ENCODE data around the gene GCNA. TPM values are rescaled to one million over a fixed set of nuclear protein-coding genes. Genes with fewer than 3 reads are reported as not detected.

GCNA gene
- total and polyA plus RNA-seq, 2 experiments from 2014 or later: 1.2 to 1.5 TPM

- Histone ChIP-seq H3K79me2 (replicated peaks; ENCODE audit: insufficient read depth) (no peaks in the 10 kb centered on the region), H2AFZ (no peak overlapping the region), H3K9me2 (ENCODE audit: insufficient read depth) (no peaks in the 10 kb centered on the region), H3K4me1 (ENCODE audit: insufficient read depth) (no peaks in the 10 kb centered on the region), H3K36me3 (ENCODE audit: insufficient read depth) (no peaks in the 10 kb centered on the region), H3K27ac (ENCODE audit: low read depth) (no peak overlapping the region), H3K4me3 (no peak overlapping the region), H3F3A (replicated peaks; ENCODE audit: low read depth) (no peaks in the 10 kb centered on the region), H4K20me1 (replicated peaks; ENCODE audit: insufficient read depth) (no peaks in the 10 kb centered on the region), H3K4me2 (no peak overlapping the region), H3K27me3 (ENCODE audit: insufficient read depth) (no peaks in the 10 kb centered on the region)
- Mint-ChIP-seq H3K36me3 (ENCODE audit: low read depth) (peaks cover 44% of the 10 kb centered on the region), H3K4me1 (peaks cover 3% of the 10 kb centered on the region; the same call in 1 of the 3 replicates), H3K27me3 (ENCODE audit: insufficient read depth, low read depth, poor library complexity) (no peaks in the 10 kb centered on the region), H3K9me3 (no peaks in the 10 kb centered on the region; the same call in 2 of the 3 replicates), H3K4me3 (no peak overlapping the region), H3K27ac (peak overlapping the region; percentile 85)
- ATAC-seq (no peak), DNase-seq (ENCODE audit: low spot score) (no peak)
- no peak for TF ChIP-seq CREB1 (CRISPR knock-in tag; IDR thresholded peaks at IDR 0.05; ENCODE audit: low read depth)
- no peak for TF ChIP-seq NANOG (IDR thresholded peaks at IDR 0.05; ENCODE audit: borderline replicate concordance)
- no peak for TF ChIP-seq ETS1 (IDR thresholded peaks at IDR 0.05)
- TF ChIP-seq EZH2phosphoT487 (IDR thresholded peaks at IDR 0.05; ENCODE audit: unreplicated experiment): no peak
- no peak for TF ChIP-seq ZNF114 (CRISPR knock-in tag; IDR thresholded peaks at IDR 0.05)
- TF ChIP-seq POLR2AphosphoS5 (IDR thresholded peaks at IDR 0.05; ENCODE audit: low read depth): no peak
- no peak for TF ChIP-seq REST (IDR thresholded peaks at IDR 0.05; ENCODE audit: unreplicated experiment)
Measured at GRCh38 chrX:71603618-71604017, 25.4 kb downstream of the GCNA start.

GRCh38 chrX:71604141-71604540 lies 25.9 kb downstream of the GCNA start:
- H3K36me3 ChIP-seq (ENCODE audit: insufficient read depth): no peaks in the 10 kb centered on the region; the same call in 1 of the 2 replicates
- no peaks in the 10 kb centered on the region for H3K79me2 ChIP-seq (replicated peaks; ENCODE audit: insufficient read depth)
- Mint-ChIP-seq H3K9me3 (no peaks in the 10 kb centered on the region; the same call in 2 of the 3 replicates), H3K4me3 (no peak overlapping the region), H3K36me3 (ENCODE audit: low read depth) (peaks cover 46% of the 10 kb centered on the region), H3K4me1 (peaks cover 3% of the 10 kb centered on the region; the same call in 1 of the 3 replicates), H3K27me3 (ENCODE audit: insufficient read depth, low read depth, poor library complexity) (no peaks in the 10 kb centered on the region), H3K27ac (no peak overlapping the region)
- H3K27me3 ChIP-seq (ENCODE audit: insufficient read depth): no peaks in the 10 kb centered on the region
- no peaks in the 10 kb centered on the region for H3K4me1 ChIP-seq (ENCODE audit: insufficient read depth)
- H3K27ac ChIP-seq (ENCODE audit: low read depth): no peak overlapping the region
- no peaks in the 10 kb centered on the region for H3K9me2 ChIP-seq (ENCODE audit: insufficient read depth)
- H3K4me2 ChIP-seq: no peak overlapping the region
- H3F3A ChIP-seq (replicated peaks; ENCODE audit: low read depth): no peaks in the 10 kb centered on the region
- no peak for DNase-seq (ENCODE audit: low spot score)
- TF ChIP-seq JUNB (IDR thresholded peaks at IDR 0.05; ENCODE audit: unreplicated experiment) (no peak), ZNF331 (CRISPR knock-in tag; IDR thresholded peaks at IDR 0.05; ENCODE audit: low read depth) (no peak), NANOG (IDR thresholded peaks at IDR 0.05; ENCODE audit: borderline replicate concordance) (no peak)
- H4K20me1 ChIP-seq (replicated peaks; ENCODE audit: insufficient read depth): no peaks in the 10 kb centered on the region
- no peak overlapping the region for H3K4me3 ChIP-seq
- no peak for ATAC-seq
- H2AFZ ChIP-seq: no peak overlapping the region

Measured in GM23338 (cell line).